Brain microvascular endothelial cell (primary cell): Measurements from ENCODE around the gene OPRL1.

Source experiments
- DNase-seq: peaks from one replicate; pipeline ENCODE4 v3.0.0-alpha.2; 2020
- H3K27ac ChIP-seq: fragments of 250-450 bp; sonication (Bioruptor Pico); 2 replicates; pipeline ENCODE4 v1.5.1; 2020; ENCODE audit warnings: mild to moderate bottlenecking, moderate library complexity
- H3K27me3 ChIP-seq: fragments of 250-450 bp; sonication (Bioruptor Pico); replicated peaks from 2 replicates; pipeline ENCODE4 v1.5.1; 2020; ENCODE audit warnings: mild to moderate bottlenecking
- H3K36me3 ChIP-seq: fragments of 250-450 bp; sonication (Bioruptor Pico); replicated peaks from 2 replicates; pipeline ENCODE4 v1.5.1; 2020; ENCODE audit warnings: mild to moderate bottlenecking
- H3K4me3 ChIP-seq: 2 replicates; pipeline ENCODE4 v1.5.1; 2011; ENCODE audit warnings: low read depth, mild to moderate bottlenecking, control low read depth, low read length, moderate library complexity
- CTCF ChIP-seq: IDR thresholded peaks from 2 replicates; pipeline ENCODE4 v1.5.1; 2011; ENCODE audit warnings: low read depth, mild to moderate bottlenecking, moderate library complexity, low read length, control low read depth, inconsistent platforms; ENCODE audit errors: missing control alignments
- in situ Hi-C: cut with HindIII; loops from 2 replicates; pipeline ENCODE4 v1.10.0; 2017; ENCODE audit warnings: low sequenced_read_pairs, low pct_ligation_motif_present

Gene OPRL1

GRCh38 chr20:64136004-64136710, 56.3 kb downstream of the OPRL1 start:
- no peak for DNase-seq
- TF ChIP-seq CTCF = no peak

GRCh38 chr20:64137598-64138031, 57.7 kb downstream of the OPRL1 start:
- DNase-seq = no peak
- in situ Hi-C loops = no loop called here
- TF ChIP-seq CTCF = no peak

More at GRCh38 chr20:64136004-64136710, 56.3 kb downstream of the OPRL1 start:
- H3K4me3 ChIP-seq = no peak overlapping the region
- H3K27ac ChIP-seq = no peak overlapping the region
- in situ Hi-C loops = no loop called here
- no peaks in the 10 kb centered on the region for H3K36me3 ChIP-seq
- H3K27me3 ChIP-seq = peaks cover 1% of the 10 kb centered on the region

GRCh38 chr20:64138276-64138815, 58.5 kb downstream of the OPRL1 start:
- Histone ChIP-seq H3K27me3 (peaks cover 1% of the 10 kb centered on the region), H3K4me3 (no peak overlapping the region), H3K36me3 (no peaks in the 10 kb centered on the region), H3K27ac (no peak overlapping the region)
- no peak for DNase-seq
- no peak for TF ChIP-seq CTCF
- in situ Hi-C loops = no loop called here

More at GRCh38 chr20:64137598-64138031, 57.7 kb downstream of the OPRL1 start:
- Histone ChIP-seq H3K4me3 (no peak overlapping the region), H3K27ac (no peak overlapping the region), H3K27me3 (peaks cover 1% of the 10 kb centered on the region), H3K36me3 (no peaks in the 10 kb centered on the region)

GRCh38 chr20:64139199-64140060, 59.5 kb downstream of the OPRL1 start:
- Histone ChIP-seq H3K27me3 (peaks cover 1% of the 10 kb centered on the region), H3K36me3 (no peaks in the 10 kb centered on the region), H3K27ac (no peak overlapping the region), H3K4me3 (no peak overlapping the region)
- no peak for DNase-seq
- in situ Hi-C loops = no loop called here
- no peak for TF ChIP-seq CTCF

- Histone ChIP-seq H3K4me3 (no peak overlapping the region), H3K36me3 (no peaks in the 10 kb centered on the region), H3K27me3 (peaks cover 1% of the 10 kb centered on the region), H3K27ac (no peak overlapping the region)
- DNase-seq = no peak
- no peak for TF ChIP-seq CTCF
- in situ Hi-C loops = no loop called here
Measured at GRCh38 chr20:64140061-64140931, 60.4 kb downstream of the OPRL1 start.
